Measurements from ENCODE around the gene IRAG1. TPM values are rescaled to one million over a fixed set of nuclear protein-coding genes. Genes with fewer than 3 reads are reported as not detected.

Gene IRAG1
- total RNA-seq, 1 experiment from 2014 or later = 0.64 TPM

DNA sequence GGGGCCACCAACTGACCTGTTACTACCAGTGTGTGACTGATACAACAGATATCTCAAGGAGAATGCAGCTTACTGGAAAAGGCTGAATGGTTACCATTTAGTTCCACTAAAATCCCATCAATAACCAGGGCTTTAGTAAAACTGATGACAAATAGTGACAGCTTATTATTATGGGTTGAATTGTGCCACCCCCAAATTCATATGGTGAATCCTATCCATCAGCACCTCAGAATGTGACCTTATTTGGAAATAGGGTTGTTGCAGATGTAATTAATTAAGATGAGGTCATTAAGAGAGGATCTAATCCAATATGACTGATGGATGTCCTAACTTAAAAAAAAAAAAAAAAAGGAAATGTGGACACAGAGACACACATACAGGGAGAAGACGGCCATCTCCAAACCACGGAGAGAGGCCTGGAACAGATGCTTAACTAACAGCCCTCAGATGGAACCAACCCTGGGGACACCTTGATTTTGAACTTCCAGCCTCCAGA is 27.4 kb upstream of the IRAG1 start:
- BruUV-seq (replicated peaks) = no TSS peak
- POLR2A ChIA-PET = no interaction called here
- Histone ChIP-seq H3K27me3 (replicated peaks; ENCODE audit: control insufficient read depth, insufficient read depth, low read length) (no peaks in the 10 kb centered on the region), H3K4me1 (peaks cover 5% of the 10 kb centered on the region), H3K4me3 (ENCODE audit: low read depth, low read length) (no peak overlapping the region), H3K36me3 (ENCODE audit: control insufficient read depth, insufficient read depth, low read length) (no peaks in the 10 kb centered on the region), H3K9me3 (no peaks in the 10 kb centered on the region)
- Mint-ChIP-seq H3K36me3 (ENCODE audit: insufficient read depth, unreplicated experiment) (no peaks in the 10 kb centered on the region), H3K27me3 (ENCODE audit: insufficient read depth, unreplicated experiment) (no peaks in the 10 kb centered on the region), H3K4me1 (ENCODE audit: low read depth, unreplicated experiment) (no peaks in the 10 kb centered on the region), H3K9me3 (ENCODE audit: unreplicated experiment) (no peaks in the 10 kb centered on the region), H3K4me3 (ENCODE audit: unreplicated experiment) (no peak overlapping the region), H3K27ac (ENCODE audit: unreplicated experiment) (no peak overlapping the region)
- CTCF ChIA-PET = interaction anchor here (0.7 kb wide), 1 partner anchor 42 kb away, joined by 4 read pairs; no protein-coding TSS in a partner anchor
- TF ChIP-seq, protein P1, sequence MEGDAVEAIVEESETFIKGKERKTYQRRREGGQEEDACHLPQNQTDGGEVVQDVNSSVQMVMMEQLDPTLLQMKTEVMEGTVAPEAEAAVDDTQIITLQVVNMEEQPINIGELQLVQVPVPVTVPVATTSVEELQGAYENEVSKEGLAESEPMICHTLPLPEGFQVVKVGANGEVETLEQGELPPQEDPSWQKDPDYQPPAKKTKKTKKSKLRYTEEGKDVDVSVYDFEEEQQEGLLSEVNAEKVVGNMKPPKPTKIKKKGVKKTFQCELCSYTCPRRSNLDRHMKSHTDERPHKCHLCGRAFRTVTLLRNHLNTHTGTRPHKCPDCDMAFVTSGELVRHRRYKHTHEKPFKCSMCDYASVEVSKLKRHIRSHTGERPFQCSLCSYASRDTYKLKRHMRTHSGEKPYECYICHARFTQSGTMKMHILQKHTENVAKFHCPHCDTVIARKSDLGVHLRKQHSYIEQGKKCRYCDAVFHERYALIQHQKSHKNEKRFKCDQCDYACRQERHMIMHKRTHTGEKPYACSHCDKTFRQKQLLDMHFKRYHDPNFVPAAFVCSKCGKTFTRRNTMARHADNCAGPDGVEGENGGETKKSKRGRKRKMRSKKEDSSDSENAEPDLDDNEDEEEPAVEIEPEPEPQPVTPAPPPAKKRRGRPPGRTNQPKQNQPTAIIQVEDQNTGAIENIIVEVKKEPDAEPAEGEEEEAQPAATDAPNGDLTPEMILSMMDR (IDR thresholded peaks at IDR 0.05; ENCODE audit: insufficient read depth in 1 of 2, low read depth in 1 of 2, low read length in 1 of 2, severe bottlenecking in 1 of 2, unreplicated experiment in 1 of 2) = no peak
- DNase-seq = no peak
- intact Hi-C loops (cut with micrococcal nuclease; ENCODE audit: unreplicated experiment) = no loop called here

DNA sequence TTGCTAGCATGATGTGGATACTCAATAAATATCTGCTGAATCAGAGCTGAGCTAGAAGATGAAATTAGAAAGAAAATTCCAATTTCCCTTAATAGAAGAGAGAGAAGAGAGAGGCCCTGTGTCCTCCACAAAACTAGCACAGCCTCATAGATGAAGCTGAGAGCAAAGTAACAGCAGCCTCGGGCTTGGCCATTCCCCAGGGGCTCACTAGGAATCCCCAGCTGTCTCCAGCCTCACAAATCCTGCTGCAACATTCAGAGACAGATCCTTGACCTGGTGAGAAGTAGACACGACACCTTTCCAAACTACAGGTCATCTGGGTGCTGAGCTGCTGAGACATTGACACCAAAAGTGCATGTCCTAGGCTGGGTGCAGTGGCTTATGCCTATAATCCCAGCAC is 26.1 kb upstream of the IRAG1 start:
- BruUV-seq (replicated peaks) = no TSS peak
- TF ChIP-seq, protein P1 (IDR thresholded peaks at IDR 0.05; ENCODE audit: insufficient read depth in 1 of 2, low read depth in 1 of 2, low read length in 1 of 2, severe bottlenecking in 1 of 2, unreplicated experiment in 1 of 2) = no peak
- ChIA-PET POLR2A (no interaction called here), CTCF (no interaction called here)
- Mint-ChIP-seq H3K36me3 (ENCODE audit: insufficient read depth, unreplicated experiment) (no peaks in the 10 kb centered on the region), H3K9me3 (ENCODE audit: unreplicated experiment) (no peaks in the 10 kb centered on the region), H3K27me3 (ENCODE audit: insufficient read depth, unreplicated experiment) (no peaks in the 10 kb centered on the region), H3K4me3 (ENCODE audit: unreplicated experiment) (no peak overlapping the region), H3K27ac (ENCODE audit: unreplicated experiment) (no peak overlapping the region), H3K4me1 (ENCODE audit: low read depth, unreplicated experiment) (no peaks in the 10 kb centered on the region)
- Histone ChIP-seq H3K4me3 (ENCODE audit: low read depth, low read length) (no peak overlapping the region), H3K4me1 (peaks cover 8% of the 10 kb centered on the region), H3K27me3 (replicated peaks; ENCODE audit: control insufficient read depth, insufficient read depth, low read length) (no peaks in the 10 kb centered on the region), H3K36me3 (ENCODE audit: control insufficient read depth, insufficient read depth, low read length) (no peaks in the 10 kb centered on the region), H3K9me3 (no peaks in the 10 kb centered on the region)
- intact Hi-C loops (cut with micrococcal nuclease; ENCODE audit: unreplicated experiment) = no loop called here
- no peak for DNase-seq

DNA sequence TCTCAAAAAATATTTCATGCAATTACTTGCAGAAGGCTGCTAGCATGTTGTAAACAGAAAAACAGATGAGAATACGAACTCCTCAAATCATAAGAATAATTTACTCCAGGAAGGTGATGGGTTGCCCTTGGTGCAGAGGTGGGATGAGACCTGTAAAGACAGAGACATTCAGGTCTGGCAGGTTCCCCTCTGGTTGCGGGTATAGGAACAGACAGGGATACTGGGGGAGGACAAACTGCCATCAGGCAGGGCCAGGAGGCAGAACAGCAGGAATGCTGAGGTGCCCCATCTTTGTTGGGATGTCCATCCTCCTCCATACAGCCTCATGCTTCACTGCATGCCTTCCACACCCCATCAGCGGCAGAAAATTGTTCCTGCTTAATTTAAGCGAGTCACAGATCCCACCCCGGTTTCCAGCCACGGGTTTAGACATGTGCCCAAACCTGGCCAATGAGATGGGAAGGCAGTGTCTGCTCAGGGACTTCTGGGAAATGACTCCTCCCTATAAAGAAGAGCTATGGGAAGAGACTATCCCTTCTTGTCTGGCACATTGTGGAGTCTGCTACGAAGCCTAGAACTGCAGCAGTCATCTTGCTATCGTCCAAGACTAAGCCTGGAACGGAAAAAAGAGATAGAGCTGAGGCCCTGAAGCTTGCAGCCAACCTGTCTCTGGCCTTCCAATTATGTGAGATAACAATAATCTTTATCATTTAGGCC is 23.1 kb upstream of the IRAG1 start:
- intact Hi-C loops (cut with micrococcal nuclease; ENCODE audit: unreplicated experiment) = no loop called here
- Mint-ChIP-seq H3K36me3 (ENCODE audit: insufficient read depth, unreplicated experiment) (no peaks in the 10 kb centered on the region), H3K4me1 (ENCODE audit: low read depth, unreplicated experiment) (no peaks in the 10 kb centered on the region), H3K9me3 (ENCODE audit: unreplicated experiment) (no peaks in the 10 kb centered on the region), H3K27ac (ENCODE audit: unreplicated experiment) (no peak overlapping the region), H3K27me3 (ENCODE audit: insufficient read depth, unreplicated experiment) (no peaks in the 10 kb centered on the region), H3K4me3 (ENCODE audit: unreplicated experiment) (no peak overlapping the region)
- TF ChIP-seq, protein P1 (IDR thresholded peaks at IDR 0.05; ENCODE audit: insufficient read depth in 1 of 2, low read depth in 1 of 2, low read length in 1 of 2, severe bottlenecking in 1 of 2, unreplicated experiment in 1 of 2) = no peak
- H3K27me3 ChIP-seq (replicated peaks; ENCODE audit: control insufficient read depth, insufficient read depth, low read length) = no peaks in the 10 kb centered on the region
- BruUV-seq (replicated peaks) = no TSS peak
- H3K4me3 ChIP-seq (ENCODE audit: low read depth, low read length) = no peak overlapping the region
- H3K4me1 ChIP-seq = peaks cover 8% of the 10 kb centered on the region
- no peaks in the 10 kb centered on the region for H3K36me3 ChIP-seq (ENCODE audit: control insufficient read depth, insufficient read depth, low read length)
- H3K9me3 ChIP-seq = no peaks in the 10 kb centered on the region
- DNase-seq = no peak
- POLR2A ChIA-PET = no interaction called here
- CTCF ChIA-PET = no interaction called here
